Measurements from ENCODE around the gene ITGB7. TPM values are rescaled to one million over a fixed set of nuclear protein-coding genes. Genes with fewer than 3 reads are reported as not detected.

Gene ITGB7
- polyA plus RNA-seq, 1 donor (not counting 4 experiments of a cell fraction or from before 2014, with no cell fraction given) = 0.83 TPM

- peaks cover 6% of the 10 kb centered on the region for H3K79me2 ChIP-seq (ENCODE audit: control insufficient read depth, insufficient read depth, low read length)
- no peaks in the 10 kb centered on the region for H3K9me1 ChIP-seq (ENCODE audit: control insufficient read depth, extremely low read depth, insufficient read depth, low read length)
- H2AFZ ChIP-seq (ENCODE audit: control insufficient read depth, low read length) = no peak overlapping the region
- H3K9me3 ChIP-seq (ENCODE audit: control insufficient read depth, low read depth, low read length) = no peaks in the 10 kb centered on the region
- TF ChIP-seq CTCF (optimal IDR thresholded peaks at IDR 0.05 in 1 of 3, IDR thresholded peaks at IDR 0.05 in 1 of 3, conservative IDR thresholded peaks at IDR 0.05 in 1 of 3; ENCODE audit: extremely low read depth in 1 of 3, insufficient read depth in 2 of 3, low read length in 3 of 3) = no peak
- no peak for TF ChIP-seq EZH2 (IDR thresholded peaks at IDR 0.05; ENCODE audit: low read length)
- H3K27ac ChIP-seq (ENCODE audit: control insufficient read depth, insufficient read depth, low read length) = no peak overlapping the region
- H3K4me3 ChIP-seq (ENCODE audit: control insufficient read depth in 2 of 3, extremely low read depth in 1 of 3, insufficient read depth in 2 of 3, low read depth in 1 of 3, low read length in 3 of 3) = no peak overlapping the region
- H3K36me3 ChIP-seq (ENCODE audit: control insufficient read depth in 2 of 2, extremely low read depth in 1 of 2, insufficient read depth in 2 of 2, low read length in 2 of 2) = peaks cover 0 to 1% of the 10 kb centered on the region in 2 experiments
- H3K27me3 ChIP-seq (ENCODE audit: control insufficient read depth, extremely low read depth, insufficient read depth, low read length) = no peaks in the 10 kb centered on the region
- dilution Hi-C loops (cut with MboI; ENCODE audit: extremely low pct_ligation_motif_present, low sequenced_read_pairs) = no loop called here
- H3K4me2 ChIP-seq (ENCODE audit: control insufficient read depth, extremely low read depth, insufficient read depth, low read depth, low read length) = peak overlapping the region; percentile 83
- no peak for DNase-seq (ENCODE audit: low read depth, low spot score)
- no peak overlapping the region for H3K9ac ChIP-seq (ENCODE audit: control insufficient read depth, extremely low read depth, insufficient read depth, low read length)
- H4K20me1 ChIP-seq (ENCODE audit: control insufficient read depth, extremely low read depth, insufficient read depth, low read length) = no peaks in the 10 kb centered on the region
- H3K4me1 ChIP-seq (ENCODE audit: control insufficient read depth, extremely low read depth, insufficient read depth, low read length) = peaks cover 52% of the 10 kb centered on the region
- peak; percentile 41 for FAIRE-seq
Observed at GRCh38 chr12:53233671-53234121, 26.6 kb upstream of the ITGB7 start.

- FAIRE-seq (peak; percentile 84), DNase-seq (ENCODE audit: low read depth, low spot score) (no peak)
- no peaks in the 10 kb centered on the region for H3K9me3 ChIP-seq (ENCODE audit: control insufficient read depth, low read depth, low read length)
- no peak for TF ChIP-seq EZH2 (IDR thresholded peaks at IDR 0.05; ENCODE audit: low read length)
- no peak for TF ChIP-seq CTCF (optimal IDR thresholded peaks at IDR 0.05 in 1 of 3, IDR thresholded peaks at IDR 0.05 in 1 of 3, conservative IDR thresholded peaks at IDR 0.05 in 1 of 3; ENCODE audit: extremely low read depth in 1 of 3, insufficient read depth in 2 of 3, low read length in 3 of 3)
- H3K36me3 ChIP-seq (ENCODE audit: control insufficient read depth in 2 of 2, extremely low read depth in 1 of 2, insufficient read depth in 2 of 2, low read length in 2 of 2) = peaks cover 0 to 1% of the 10 kb centered on the region in 2 experiments
- H3K9me1 ChIP-seq (ENCODE audit: control insufficient read depth, extremely low read depth, insufficient read depth, low read length) = no peaks in the 10 kb centered on the region
- peak overlapping the region; percentile 15 to 44 (median 37) for H3K4me3 ChIP-seq (ENCODE audit: control insufficient read depth in 2 of 3, extremely low read depth in 1 of 3, insufficient read depth in 2 of 3, low read depth in 1 of 3, low read length in 3 of 3)
- H3K27ac ChIP-seq (ENCODE audit: control insufficient read depth, insufficient read depth, low read length) = peak overlapping the region; percentile 61
- H4K20me1 ChIP-seq (ENCODE audit: control insufficient read depth, extremely low read depth, insufficient read depth, low read length) = no peaks in the 10 kb centered on the region
- H3K79me2 ChIP-seq (ENCODE audit: control insufficient read depth, insufficient read depth, low read length) = peaks cover 6% of the 10 kb centered on the region
- peak overlapping the region; percentile 41 for H2AFZ ChIP-seq (ENCODE audit: control insufficient read depth, low read length)
- peak overlapping the region; percentile 63 for H3K9ac ChIP-seq (ENCODE audit: control insufficient read depth, extremely low read depth, insufficient read depth, low read length)
- dilution Hi-C loops (cut with MboI; ENCODE audit: extremely low pct_ligation_motif_present, low sequenced_read_pairs) = no loop called here
- H3K4me1 ChIP-seq (ENCODE audit: control insufficient read depth, extremely low read depth, insufficient read depth, low read length) = peaks cover 52% of the 10 kb centered on the region
- peak overlapping the region; percentile 83 for H3K4me2 ChIP-seq (ENCODE audit: control insufficient read depth, extremely low read depth, insufficient read depth, low read depth, low read length)
- no peaks in the 10 kb centered on the region for H3K27me3 ChIP-seq (ENCODE audit: control insufficient read depth, extremely low read depth, insufficient read depth, low read length)
Observed at GRCh38 chr12:53232646-53233461, 25.8 kb upstream of the ITGB7 start.

All from keratinocyte (primary cell).